Peyer's patch (tissue), 4 donors: ENCODE results near the gene MPG.

Source experiments
- CTCF ChIP-seq, 6 experiments: fragments of 450-650 bp in 4 of 6; fragments of 200-600 bp in 2 of 6; sonication (generic) in 1 of 6; IDR thresholded peaks; one replicate each; pipeline ENCODE4 v1.5.1; 2017 to 2019; ENCODE audit warnings: antibody characterized with exemption in 6 of 6, mild to moderate bottlenecking in 3 of 6, moderate library complexity in 1 of 6
- POLR2A ChIP-seq, 2 donors: fragments of 450-650 bp; IDR thresholded peaks; one replicate each; pipeline ENCODE4 v1.5.1; 2017; ENCODE audit warnings: antibody characterized with exemption in 2 of 2, mild to moderate bottlenecking in 2 of 2, moderate library complexity in 2 of 2

- TF ChIP-seq CTCF (IDR thresholded peaks at IDR 0.05) (no peak), POLR2A (IDR thresholded peaks at IDR 0.05) (no peak)
These were observed 23.6 kb downstream of the MPG start for GRCh38 chr16:101586-101985.
